ENCODE results near the gene TP53AIP1. TPM values are rescaled to one million over a fixed set of nuclear protein-coding genes. Genes with fewer than 3 reads are reported as not detected.

The TP53AIP1 gene
- total RNA-seq, 2 donors from 2014 or later, result not detected

- H3K4me1 ChIP-seq (ENCODE audit: control insufficient read depth, insufficient read depth, low read length), result no peaks in the 10 kb centered on the region
- no peak overlapping the region for H3K27ac Mint-ChIP-seq
- no peak overlapping the region for H3K4me3 Mint-ChIP-seq
- H3K27me3 Mint-ChIP-seq (ENCODE audit: insufficient read depth), result no peaks in the 10 kb centered on the region
- H3K4me3 ChIP-seq (ENCODE audit: low read length), result no peak overlapping the region
- no peaks in the 10 kb centered on the region for H3K9me3 ChIP-seq (ENCODE audit: control insufficient read depth, low read length)
- H3K36me3 ChIP-seq (ENCODE audit: control insufficient read depth, insufficient read depth, low read length), result no peaks in the 10 kb centered on the region
- H3K36me3 Mint-ChIP-seq (ENCODE audit: low read depth), result no peaks in the 10 kb centered on the region
- WGBS, 2 experiments (ENCODE audit: insufficient coverage in 1 of 2, insufficient read length in 1 of 2), result 68 to 94% methylated on average over 2 to 3 of the region's 3 CpGs
- no peak overlapping the region for H3K9ac ChIP-seq (ENCODE audit: extremely low read depth, low read length, poor library complexity, severe bottlenecking)
- no peaks in the 10 kb centered on the region for H3K27me3 ChIP-seq (ENCODE audit: control insufficient read depth, insufficient read depth, low read length, poor library complexity, severe bottlenecking)
- TF ChIP-seq, protein P1, sequence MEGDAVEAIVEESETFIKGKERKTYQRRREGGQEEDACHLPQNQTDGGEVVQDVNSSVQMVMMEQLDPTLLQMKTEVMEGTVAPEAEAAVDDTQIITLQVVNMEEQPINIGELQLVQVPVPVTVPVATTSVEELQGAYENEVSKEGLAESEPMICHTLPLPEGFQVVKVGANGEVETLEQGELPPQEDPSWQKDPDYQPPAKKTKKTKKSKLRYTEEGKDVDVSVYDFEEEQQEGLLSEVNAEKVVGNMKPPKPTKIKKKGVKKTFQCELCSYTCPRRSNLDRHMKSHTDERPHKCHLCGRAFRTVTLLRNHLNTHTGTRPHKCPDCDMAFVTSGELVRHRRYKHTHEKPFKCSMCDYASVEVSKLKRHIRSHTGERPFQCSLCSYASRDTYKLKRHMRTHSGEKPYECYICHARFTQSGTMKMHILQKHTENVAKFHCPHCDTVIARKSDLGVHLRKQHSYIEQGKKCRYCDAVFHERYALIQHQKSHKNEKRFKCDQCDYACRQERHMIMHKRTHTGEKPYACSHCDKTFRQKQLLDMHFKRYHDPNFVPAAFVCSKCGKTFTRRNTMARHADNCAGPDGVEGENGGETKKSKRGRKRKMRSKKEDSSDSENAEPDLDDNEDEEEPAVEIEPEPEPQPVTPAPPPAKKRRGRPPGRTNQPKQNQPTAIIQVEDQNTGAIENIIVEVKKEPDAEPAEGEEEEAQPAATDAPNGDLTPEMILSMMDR (conservative IDR thresholded peaks at IDR 0.05), result no peak
- no peak overlapping the region for H3K27ac ChIP-seq (ENCODE audit: low read depth, low read length)
- no peak for DNase-seq
- H3K9me3 Mint-ChIP-seq, result no peaks in the 10 kb centered on the region
- no peaks in the 10 kb centered on the region for H3K4me1 Mint-ChIP-seq
Observed at GRCh38 chr11:128955636-128956035, 13.0 kb upstream of the TP53AIP1 start.

GRCh38 chr11:128953151-128953550 lies 10.5 kb upstream of the TP53AIP1 start:
- Mint-ChIP-seq H3K36me3 (ENCODE audit: low read depth) (no peaks in the 10 kb centered on the region), H3K27me3 (ENCODE audit: insufficient read depth) (no peaks in the 10 kb centered on the region), H3K4me1 (no peaks in the 10 kb centered on the region), H3K4me3 (no peak overlapping the region), H3K27ac (no peak overlapping the region), H3K9me3 (no peaks in the 10 kb centered on the region)
- H3K9me3 ChIP-seq (ENCODE audit: control insufficient read depth, low read length), result no peaks in the 10 kb centered on the region
- H3K27me3 ChIP-seq (ENCODE audit: control insufficient read depth, insufficient read depth, low read length, poor library complexity, severe bottlenecking), result no peaks in the 10 kb centered on the region
- no peaks in the 10 kb centered on the region for H3K36me3 ChIP-seq (ENCODE audit: control insufficient read depth, insufficient read depth, low read length)
- WGBS, 2 experiments (ENCODE audit: insufficient coverage in 1 of 2, insufficient read length in 1 of 2), result 92 to 94% methylated on average over 14 to 16 of the region's 16 CpGs
- H3K4me1 ChIP-seq (ENCODE audit: control insufficient read depth, insufficient read depth, low read length), result no peaks in the 10 kb centered on the region
- DNase-seq, result no peak
- TF ChIP-seq, protein P1 (conservative IDR thresholded peaks at IDR 0.05), result no peak
- no peak overlapping the region for H3K4me3 ChIP-seq (ENCODE audit: low read length)
- H3K27ac ChIP-seq (ENCODE audit: low read depth, low read length), result no peak overlapping the region
- no peak overlapping the region for H3K9ac ChIP-seq (ENCODE audit: extremely low read depth, low read length, poor library complexity, severe bottlenecking)

DNA sequence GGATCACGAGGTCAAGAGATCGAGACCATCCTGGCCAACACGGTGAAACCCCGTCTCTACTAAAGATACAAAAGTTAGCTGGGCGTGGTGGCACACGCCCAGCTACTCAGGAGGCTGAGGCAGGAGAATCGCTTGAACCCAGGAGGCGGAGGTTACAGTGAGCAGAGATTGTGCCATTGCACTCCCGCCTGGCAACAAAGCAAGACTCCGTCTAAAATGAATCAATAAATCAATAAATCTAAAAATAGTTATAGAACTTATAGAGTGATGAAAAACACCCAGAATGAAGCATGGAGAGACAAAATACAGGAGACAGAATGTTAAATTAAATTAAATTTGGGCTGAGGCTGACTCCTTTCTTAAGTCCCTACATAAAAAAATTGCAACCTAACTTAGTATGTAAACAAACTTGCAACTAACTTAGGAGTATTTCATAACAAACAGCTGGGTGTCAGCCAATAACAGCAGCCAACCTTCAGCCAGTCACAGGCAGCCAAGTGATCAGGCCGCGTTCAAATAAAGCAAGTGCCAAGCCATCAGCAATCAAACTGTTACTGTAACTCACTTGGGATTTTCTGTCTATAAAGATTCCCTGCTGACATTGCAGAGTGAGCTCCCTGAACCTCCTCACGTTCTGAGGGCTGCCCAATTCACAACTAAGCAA lies 7.3 kb upstream of the TP53AIP1 start:
- Histone ChIP-seq H3K4me3 (ENCODE audit: low read length) (no peak overlapping the region), H3K9me3 (ENCODE audit: control insufficient read depth, low read length) (no peaks in the 10 kb centered on the region), H3K4me1 (ENCODE audit: control insufficient read depth, insufficient read depth, low read length) (no peaks in the 10 kb centered on the region), H3K9ac (ENCODE audit: extremely low read depth, low read length, poor library complexity, severe bottlenecking) (no peak overlapping the region), H3K27ac (ENCODE audit: low read depth, low read length) (no peak overlapping the region), H3K27me3 (ENCODE audit: control insufficient read depth, insufficient read depth, low read length, poor library complexity, severe bottlenecking) (no peaks in the 10 kb centered on the region), H3K36me3 (ENCODE audit: control insufficient read depth, insufficient read depth, low read length) (no peaks in the 10 kb centered on the region)
- TF ChIP-seq, protein P1 (conservative IDR thresholded peaks at IDR 0.05), result no peak
- Mint-ChIP-seq H3K4me1 (no peaks in the 10 kb centered on the region), H3K9me3 (no peaks in the 10 kb centered on the region), H3K4me3 (no peak overlapping the region), H3K27me3 (ENCODE audit: insufficient read depth) (no peaks in the 10 kb centered on the region), H3K36me3 (ENCODE audit: low read depth) (no peaks in the 10 kb centered on the region), H3K27ac (no peak overlapping the region)
- WGBS, 2 experiments (ENCODE audit: insufficient coverage in 1 of 2, insufficient read length in 1 of 2), result 90 to 100% methylated on average over 8 to 11 of the region's 13 CpGs
- no peak for DNase-seq
